GM19193 (cell line): ENCODE results near the gene DCN.

Source experiments
- POLR2A ChIP-seq: IDR thresholded peaks from 4 replicates; pipeline ENCODE4 v1.6.1; 2011; ENCODE audit not compliant: insufficient read depth, insufficient read length; ENCODE audit errors: extremely low read depth

DCN gene, protein sequence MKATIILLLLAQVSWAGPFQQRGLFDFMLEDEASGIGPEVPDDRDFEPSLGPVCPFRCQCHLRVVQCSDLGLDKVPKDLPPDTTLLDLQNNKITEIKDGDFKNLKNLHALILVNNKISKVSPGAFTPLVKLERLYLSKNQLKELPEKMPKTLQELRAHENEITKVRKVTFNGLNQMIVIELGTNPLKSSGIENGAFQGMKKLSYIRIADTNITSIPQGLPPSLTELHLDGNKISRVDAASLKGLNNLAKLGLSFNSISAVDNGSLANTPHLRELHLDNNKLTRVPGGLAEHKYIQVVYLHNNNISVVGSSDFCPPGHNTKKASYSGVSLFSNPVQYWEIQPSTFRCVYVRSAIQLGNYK

DNA sequence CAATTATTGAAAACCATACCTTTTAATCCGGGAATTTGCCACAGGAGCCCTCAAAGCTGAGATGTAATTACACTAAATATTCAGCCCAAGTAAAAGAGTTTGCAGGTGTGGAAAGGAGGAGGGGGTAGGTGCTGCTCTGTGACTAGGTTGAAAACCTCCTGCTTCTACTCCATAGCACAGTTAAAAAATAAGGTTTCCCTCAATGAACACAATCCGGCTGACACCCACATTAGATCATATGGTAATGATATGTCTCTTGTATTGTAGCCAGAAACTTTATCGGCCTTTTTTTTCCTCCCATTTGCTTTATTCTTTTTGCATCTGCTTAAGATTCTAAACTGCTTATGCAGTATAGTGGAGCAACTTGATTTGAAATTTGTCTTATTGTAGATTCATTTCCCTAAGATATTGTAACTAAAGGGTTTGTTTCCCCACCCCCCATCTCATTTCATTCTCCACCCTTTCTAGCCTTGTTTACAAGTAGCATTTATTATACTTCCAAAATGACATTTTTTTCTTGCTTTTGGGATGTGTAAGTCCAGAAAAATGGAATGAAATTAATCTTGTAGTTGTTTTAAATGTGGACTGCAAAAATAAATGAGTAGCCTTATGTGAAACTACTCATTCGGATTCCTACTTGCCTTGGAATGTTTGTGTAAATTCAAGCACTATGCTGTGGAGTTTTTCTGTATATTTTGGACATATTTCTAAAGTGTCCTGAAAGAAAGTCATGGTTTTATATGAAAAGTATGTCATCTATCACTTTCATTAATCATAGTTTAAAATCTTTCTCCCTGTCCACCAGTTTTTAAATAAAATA lies at the start of gene DCN:
Gene DCN, minus strand, starts transcription at position 182 of the 820 bp plus-strand sequence. CDS start 4,265 bp downstream, outside the sequence.
- no peak for TF ChIP-seq POLR2A

DNA sequence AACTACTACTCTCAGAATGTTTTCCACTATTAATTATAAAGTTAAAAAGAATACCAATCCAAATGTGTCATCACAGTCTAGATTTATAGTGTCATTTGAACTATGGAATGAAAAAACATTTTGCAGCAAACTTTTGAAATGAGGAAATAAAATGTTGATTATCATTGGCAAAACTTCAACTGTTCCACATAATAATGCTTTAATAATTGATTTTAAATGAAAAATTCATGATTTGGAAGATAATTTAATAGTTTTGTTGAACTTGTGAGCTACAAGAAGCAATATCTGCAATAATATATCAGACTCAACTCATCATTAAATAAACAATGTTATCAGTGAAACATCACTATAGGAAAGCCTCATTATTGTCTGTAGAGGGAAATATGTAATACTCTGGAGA lies 48.2 kb upstream of the DCN start:
- no peak for TF ChIP-seq POLR2A

DNA sequence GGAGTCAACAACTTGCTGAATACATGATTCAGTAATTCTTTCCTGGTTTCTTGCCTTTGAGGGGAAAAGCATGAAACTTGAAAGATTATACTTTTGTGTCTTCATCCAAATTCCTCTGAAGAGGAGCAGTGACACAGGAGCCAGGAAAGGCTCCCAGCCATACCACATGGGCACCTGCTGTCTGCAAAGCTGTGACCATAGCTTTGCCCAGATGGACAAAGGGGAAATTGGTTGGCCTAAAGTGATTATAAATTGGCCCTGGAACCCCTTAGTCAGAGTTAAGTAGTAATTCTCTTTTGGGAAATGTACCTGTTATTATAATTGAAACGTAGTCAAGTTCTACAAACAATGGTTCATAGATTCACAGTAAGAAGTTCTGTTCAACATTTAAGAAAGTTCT lies 44.3 kb upstream of the DCN start:
- no peak for TF ChIP-seq POLR2A

DNA sequence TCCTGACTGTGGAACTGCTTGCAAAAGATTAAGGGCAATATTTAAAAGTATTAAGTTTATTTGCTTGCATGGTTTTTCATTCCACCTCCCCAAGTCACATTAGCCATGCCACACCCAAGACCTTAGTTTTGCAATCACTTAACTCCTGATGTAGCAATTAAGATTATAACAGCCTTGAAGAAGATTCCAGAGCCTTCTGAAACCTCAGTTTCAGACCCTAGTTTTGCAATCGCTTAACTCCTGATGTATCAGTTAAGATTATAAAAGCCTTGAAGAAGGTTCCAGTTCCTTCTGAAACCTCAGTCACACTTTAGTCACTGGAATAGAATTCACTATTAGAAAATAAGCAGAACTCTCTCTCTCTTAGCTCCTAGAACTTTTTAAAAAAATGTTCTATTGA lies 42.7 kb upstream of the DCN start:
- no peak for TF ChIP-seq POLR2A

DNA sequence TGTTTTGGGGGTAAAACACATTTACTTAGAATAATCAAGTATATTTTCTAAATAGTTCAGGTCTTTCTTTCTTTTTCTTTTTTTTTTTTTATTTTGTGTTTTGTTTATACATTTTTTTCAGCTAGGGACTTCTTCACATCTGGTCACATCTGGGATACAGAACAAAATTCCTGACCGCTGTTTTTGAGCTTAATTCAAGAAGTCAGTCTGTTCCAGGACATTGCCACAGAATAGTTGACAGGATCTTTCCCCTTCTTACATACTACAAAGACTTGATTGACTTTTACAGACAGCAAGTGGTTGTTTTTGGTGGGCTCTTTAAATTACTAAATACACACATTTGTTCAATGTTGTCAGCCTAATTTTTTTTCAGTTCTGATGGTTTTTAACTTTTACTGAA lies 41.8 kb upstream of the DCN start:
- TF ChIP-seq POLR2A = no peak

DNA sequence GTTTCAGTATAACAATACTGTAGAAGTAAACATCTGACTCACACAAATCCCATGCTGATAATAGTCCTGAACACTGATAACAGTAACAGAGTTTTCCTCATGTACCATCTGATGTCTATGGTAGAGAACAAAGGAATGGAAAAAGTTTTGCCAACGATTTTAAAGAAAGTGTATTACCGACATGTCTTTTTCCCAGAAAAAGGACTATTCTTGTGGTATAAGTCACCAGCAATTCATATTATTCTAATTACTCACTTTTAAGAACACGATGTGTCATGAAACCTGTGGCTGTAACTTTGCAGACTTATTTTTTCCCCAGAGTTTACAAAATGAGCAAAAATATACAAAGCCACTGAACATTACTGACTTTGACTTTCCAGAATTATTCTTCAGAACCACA lies 40.1 kb upstream of the DCN start:
- TF ChIP-seq POLR2A = no peak

DNA sequence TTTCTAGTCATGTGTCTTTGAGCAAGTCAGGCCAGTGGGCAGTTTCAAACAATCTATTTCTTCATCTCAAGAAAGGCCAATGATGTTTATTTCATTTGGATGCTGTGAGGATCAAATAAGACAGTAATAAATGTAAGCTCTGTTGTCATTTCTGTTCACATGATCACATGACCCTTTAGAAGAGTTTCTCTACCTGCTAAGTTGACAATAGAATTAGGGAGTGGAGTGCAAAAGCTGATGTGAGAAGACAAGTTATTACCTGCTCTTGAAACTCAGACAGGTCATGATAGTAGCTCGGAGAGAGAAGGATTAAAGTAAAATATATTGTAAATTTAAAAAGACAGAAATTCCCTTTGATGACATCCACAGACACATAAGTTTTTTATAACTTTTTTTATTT lies 37.3 kb upstream of the DCN start:
- TF ChIP-seq POLR2A = no peak

DNA sequence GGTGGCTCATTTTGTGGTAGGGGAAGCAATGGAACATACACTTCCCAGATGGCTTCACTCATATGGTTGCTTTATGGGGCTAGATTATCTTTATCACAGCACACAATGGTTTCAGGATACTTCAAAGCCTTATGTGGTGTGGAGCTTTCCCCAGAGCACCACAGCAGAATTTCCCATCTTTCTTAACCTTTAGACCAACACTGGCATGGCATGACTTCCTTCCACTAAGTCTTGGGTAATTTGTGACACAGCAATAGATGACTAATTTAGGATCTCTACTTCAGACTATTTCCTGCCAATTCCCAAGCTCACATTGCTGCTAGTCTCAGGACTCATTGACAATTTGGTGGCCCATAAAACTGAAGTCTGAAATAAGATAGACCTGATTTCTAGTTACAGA lies 36.9 kb upstream of the DCN start:
- no peak for TF ChIP-seq POLR2A

DNA sequence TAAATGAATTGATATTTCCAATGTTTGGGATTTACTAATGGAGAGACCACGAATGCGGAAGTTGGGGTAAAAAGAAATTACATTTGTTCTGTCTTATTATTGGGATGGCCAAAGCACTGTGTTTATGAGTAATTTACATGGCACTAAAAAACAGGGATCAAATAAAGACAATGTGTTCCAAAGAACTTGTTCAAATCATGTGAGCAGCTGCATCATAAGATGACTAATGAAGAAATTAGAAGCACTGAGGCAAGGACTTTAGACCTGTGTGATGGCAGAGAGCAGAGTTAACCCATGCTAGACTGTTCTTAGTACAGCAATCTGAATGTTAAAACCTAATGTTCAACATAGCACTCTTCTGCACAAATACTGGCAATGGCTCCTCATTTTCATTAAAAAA lies 34.3 kb upstream of the DCN start:
- TF ChIP-seq POLR2A = no peak

DNA sequence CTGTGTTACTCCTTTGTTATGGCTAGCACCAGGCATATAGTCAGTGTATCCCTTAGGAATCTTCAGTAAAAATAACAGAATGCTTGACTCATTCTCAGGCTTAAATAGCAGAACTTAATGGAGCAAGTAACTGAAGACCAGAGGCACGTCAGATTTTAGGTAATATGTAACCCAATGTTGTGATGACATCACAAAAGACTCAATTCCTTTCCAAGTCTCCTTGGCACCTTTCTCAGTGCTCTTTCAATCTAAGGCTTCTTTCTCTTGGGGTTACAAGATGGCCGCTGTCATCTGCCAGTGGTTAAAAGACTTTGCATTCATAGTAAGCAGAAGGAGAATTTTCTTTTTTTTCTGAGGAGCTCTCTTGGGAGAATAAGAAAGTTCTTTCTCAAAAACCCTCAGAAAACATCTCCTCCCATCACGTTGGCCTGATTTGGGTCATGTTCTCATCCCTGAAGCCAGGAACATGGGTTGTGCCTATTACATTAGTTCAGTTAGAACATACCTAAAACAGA lies 33.4 kb upstream of the DCN start:
- TF ChIP-seq POLR2A = no peak

DNA sequence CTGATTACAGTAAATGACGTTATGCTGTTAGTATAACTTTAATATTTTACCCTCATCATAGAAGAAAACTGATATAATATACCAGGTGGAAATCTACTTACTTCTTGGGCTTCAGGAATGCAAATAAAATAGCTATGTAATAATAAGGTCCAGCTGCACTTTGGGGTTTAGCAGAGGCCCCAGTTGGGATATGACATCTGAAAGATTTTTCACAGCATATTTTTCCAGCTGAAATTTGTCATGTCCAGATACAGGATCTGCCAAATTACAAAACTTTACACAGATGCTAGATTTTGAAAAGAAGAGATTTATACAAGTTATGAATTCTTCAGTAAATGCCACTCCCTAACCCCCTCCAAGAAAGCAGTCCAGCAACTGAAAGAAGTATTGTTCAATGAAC lies 29.2 kb upstream of the DCN start:
- no peak for TF ChIP-seq POLR2A

DNA sequence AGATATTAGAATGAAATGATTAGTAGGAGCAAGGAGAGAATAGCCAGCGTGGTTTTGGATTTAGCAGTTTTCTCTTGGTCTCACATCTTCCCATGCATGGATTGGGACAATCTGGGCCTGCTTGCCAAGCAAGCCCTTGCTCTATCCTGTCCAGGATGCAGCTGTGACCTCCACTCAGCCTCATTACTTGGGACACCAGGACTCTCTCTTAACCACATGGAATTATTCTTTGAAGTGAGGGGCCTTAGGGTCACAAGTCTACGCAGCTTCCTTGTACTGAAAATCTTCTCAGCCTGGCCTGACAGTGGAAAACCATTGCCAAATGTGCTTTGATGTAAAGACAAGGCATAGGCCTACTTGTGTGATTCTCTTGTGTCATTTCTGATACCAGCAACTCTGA lies 28.0 kb upstream of the DCN start:
- no peak for TF ChIP-seq POLR2A

DNA sequence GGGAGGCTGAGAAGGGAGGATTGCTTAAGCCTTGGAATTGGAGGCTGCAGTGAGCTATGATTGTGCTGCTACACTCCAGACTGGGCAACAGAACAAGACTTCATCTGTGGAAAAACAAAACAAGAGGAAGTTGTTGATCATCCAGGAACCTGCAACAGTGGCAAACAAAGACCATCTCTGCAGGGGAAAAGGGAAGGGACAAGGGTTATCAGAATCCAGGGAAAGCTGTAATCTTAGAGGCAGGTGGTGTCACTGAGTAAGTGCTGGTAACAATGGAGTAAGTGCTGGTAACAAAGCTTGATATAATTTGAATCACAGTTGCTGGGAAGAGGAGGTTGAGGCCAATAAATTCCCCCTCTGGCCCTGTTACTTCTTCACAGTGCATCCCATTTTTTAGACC lies 27.5 kb upstream of the DCN start:
- no peak for TF ChIP-seq POLR2A

DNA sequence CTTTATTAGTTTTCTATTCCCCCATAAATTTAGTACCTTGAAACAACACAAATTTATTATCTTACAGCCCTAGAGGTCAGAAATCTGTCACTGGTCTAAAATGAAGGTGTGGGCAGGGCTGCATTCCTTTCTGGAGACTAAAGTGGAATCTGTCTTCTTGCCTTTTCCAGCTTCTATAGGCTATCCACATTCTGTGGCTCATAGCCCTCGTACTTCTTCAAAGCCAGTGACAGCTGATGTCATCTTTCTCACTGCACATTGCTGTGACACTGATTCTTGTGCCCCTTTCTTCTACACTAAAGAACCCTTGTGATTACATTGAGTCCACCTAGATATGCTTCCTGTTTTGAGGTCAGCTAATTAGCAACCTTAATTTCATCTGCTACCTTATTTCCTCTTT lies 23.2 kb upstream of the DCN start:
- TF ChIP-seq POLR2A = no peak

DNA sequence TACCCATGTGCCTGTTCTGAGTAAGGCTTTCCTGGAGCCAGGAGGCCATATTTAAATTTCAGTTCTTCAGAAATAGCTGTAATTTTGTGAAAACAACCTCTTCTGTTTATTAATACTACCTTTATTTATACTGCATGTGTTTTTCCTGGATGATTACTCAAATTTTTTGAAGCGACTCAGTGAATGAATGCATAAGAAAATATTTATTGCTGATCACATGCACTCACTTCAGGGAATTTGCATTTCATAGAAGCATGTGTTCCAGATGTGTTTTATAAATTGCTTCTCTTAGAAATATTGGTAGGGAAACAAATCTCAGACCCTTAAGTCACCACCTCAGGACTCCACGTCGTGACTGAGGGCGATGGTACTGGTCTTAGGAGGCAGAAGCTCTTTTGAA lies 21.8 kb upstream of the DCN start:
- no peak for TF ChIP-seq POLR2A

DNA sequence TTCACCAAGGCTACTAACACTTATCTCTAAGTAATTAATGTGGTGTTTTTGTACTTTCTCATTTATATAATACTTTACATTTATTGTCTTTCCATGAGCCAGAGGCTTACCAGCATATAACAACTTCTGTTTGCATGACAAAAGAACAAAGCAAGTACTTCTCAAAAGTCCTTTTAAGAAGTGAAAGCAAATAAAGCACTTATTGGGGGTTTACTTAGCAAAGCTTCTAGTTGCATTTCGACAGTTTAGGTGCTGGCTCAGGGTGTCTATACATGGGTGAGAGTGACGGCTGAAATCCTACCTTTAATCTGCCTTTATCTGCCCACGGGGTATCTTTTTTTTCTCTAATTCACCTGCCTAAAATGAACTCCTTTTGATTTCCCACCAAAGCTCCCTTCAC lies 21.0 kb upstream of the DCN start:
- no peak for TF ChIP-seq POLR2A
